ENCODE data around the gene EGFL6.

EGFL6 gene

GRCh38 chrX:13569479-13570260 is at the start of gene EGFL6:
EGFL6 (plus strand) TSS chrX:13569601; CDS start chrX:13569862, 261 bp downstream.
- no peak for TF ChIP-seq CTCF (conservative IDR thresholded peaks at IDR 0.05)
- no peak within 1 kb of the TSS for H3K27ac ChIP-seq

- H3K27ac ChIP-seq = no peak overlapping the region
- TF ChIP-seq CTCF (conservative IDR thresholded peaks at IDR 0.05) = no peak
Observed at GRCh38 chrX:13520351-13520750, 49.0 kb upstream of the EGFL6 start.

GRCh38 chrX:13520936-13521335 is 48.5 kb upstream of the EGFL6 start:
- no peak overlapping the region for H3K27ac ChIP-seq
- no peak for TF ChIP-seq CTCF (conservative IDR thresholded peaks at IDR 0.05)

- TF ChIP-seq CTCF (conservative IDR thresholded peaks at IDR 0.05) = no peak
- no peak overlapping the region for H3K27ac ChIP-seq
Observed at GRCh38 chrX:13522811-13523210, 46.6 kb upstream of the EGFL6 start.

GRCh38 chrX:13533726-13534125 is 35.7 kb upstream of the EGFL6 start:
- H3K27ac ChIP-seq = no peak overlapping the region
- TF ChIP-seq CTCF (conservative IDR thresholded peaks at IDR 0.05) = no peak

- no peak overlapping the region for H3K27ac ChIP-seq
- no peak for TF ChIP-seq CTCF (conservative IDR thresholded peaks at IDR 0.05)
Observed at GRCh38 chrX:13535376-13536165, 33.8 kb upstream of the EGFL6 start.

GRCh38 chrX:13536551-13536950 is 32.9 kb upstream of the EGFL6 start:
- no peak for TF ChIP-seq CTCF (conservative IDR thresholded peaks at IDR 0.05)
- H3K27ac ChIP-seq = no peak overlapping the region

Measured in VCaP (cell line).